Neuronal stem cell (in vitro differentiated cells): ENCODE measurements around the gene SNRPA1.
A peak's percentile ranks its signal among the peaks of the same experiment; 100 is the strongest.

Experiments
- DNase-seq: peaks from one replicate; pipeline ENCODE4 v3.0.0-alpha.2; 2013; ENCODE audit warnings: low spot score
- H2AFZ ChIP-seq: one replicate; pipeline ENCODE4 v1.6.1; 2013; ENCODE audit warnings: mild to moderate bottlenecking, low read length, inconsistent platforms
- H2AK5ac ChIP-seq: 2 replicates; pipeline ENCODE4 v1.6.1; 2013; ENCODE audit warnings: low read depth, mild to moderate bottlenecking, inconsistent platforms, low read length, moderate library complexity, mixed read lengths
- H2BK120ac ChIP-seq: 2 replicates; pipeline ENCODE4 v1.6.1; 2013; ENCODE audit warnings: low read depth, mild to moderate bottlenecking, inconsistent platforms, low read length, moderate library complexity, mixed read lengths
- H2BK12ac ChIP-seq: one replicate; pipeline ENCODE4 v1.6.1; 2013; ENCODE audit warnings: low read length, inconsistent platforms
- H2BK15ac ChIP-seq: 2 replicates; pipeline ENCODE4 v1.6.1; 2013; ENCODE audit warnings: mild to moderate bottlenecking, low read length, inconsistent platforms, mixed read lengths
- H2BK5ac ChIP-seq: one replicate; pipeline ENCODE4 v1.6.1; 2013; ENCODE audit warnings: inconsistent platforms, mild to moderate bottlenecking, low read length, moderate library complexity
- H3K14ac ChIP-seq: one replicate; pipeline ENCODE4 v1.6.1; 2013; ENCODE audit warnings: low read length, inconsistent platforms
- H3K18ac ChIP-seq: 2 replicates; pipeline ENCODE4 v1.6.1; 2013; ENCODE audit warnings: low read length, inconsistent platforms
- H3K23ac ChIP-seq: 2 replicates; pipeline ENCODE4 v1.6.1; 2013; ENCODE audit warnings: low read depth, mild to moderate bottlenecking, mixed read lengths, low read length, inconsistent platforms; ENCODE audit not compliant: poor library complexity
- H3K27ac ChIP-seq: replicated peaks from 3 replicates; pipeline ENCODE4 v1.5.1; 2013; ENCODE audit warnings: low read length, inconsistent platforms
- H3K27me3 ChIP-seq, 3 experiments: 2 replicates each; pipeline ENCODE4 v1.6.1; 2013; ENCODE audit warnings: low read length in 3 of 3, mild to moderate bottlenecking in 2 of 3, inconsistent platforms in 1 of 3, low read depth in 1 of 3, mixed read lengths in 1 of 3, moderate library complexity in 1 of 3; ENCODE audit not compliant: control insufficient read depth in 3 of 3, insufficient read depth in 3 of 3
- H3K36me3 ChIP-seq, 2 donors: replicated peaks in 1 of 2; 2 replicates each; pipeline ENCODE4 v1.6.1; 2013; ENCODE audit warnings: low read length in 2 of 2; ENCODE audit not compliant: control insufficient read depth in 2 of 2, insufficient read depth in 2 of 2
- H3K4ac ChIP-seq: 2 replicates; pipeline ENCODE4 v1.6.1; 2013; ENCODE audit warnings: inconsistent platforms, mild to moderate bottlenecking, low read length, moderate library complexity
- H3K4me1 ChIP-seq, 2 donors: 1 replicate in 1 of 2; 2 replicates in 1 of 2; pipeline ENCODE4 v1.6.1; 2013; ENCODE audit warnings: low read length in 2 of 2, low read depth in 1 of 2; ENCODE audit not compliant: control insufficient read depth in 2 of 2, insufficient read depth in 1 of 2
- H3K4me2 ChIP-seq: one replicate; pipeline ENCODE4 v1.6.1; 2013; ENCODE audit warnings: mild to moderate bottlenecking, low read length, inconsistent platforms; ENCODE audit not compliant: insufficient read depth, poor library complexity, severe bottlenecking
- H3K4me3 ChIP-seq, 2 donors: 2 replicates each; pipeline ENCODE4 v1.5.1; 2013; ENCODE audit warnings: low read length in 2 of 2, mild to moderate bottlenecking in 2 of 2, inconsistent platforms in 1 of 2, moderate library complexity in 1 of 2
- H3K79me1 ChIP-seq: one replicate; pipeline ENCODE4 v1.6.1; 2013; ENCODE audit warnings: low read depth, mild to moderate bottlenecking, inconsistent platforms, low read length, moderate library complexity
- H3K9ac ChIP-seq: one replicate; pipeline ENCODE4 v1.6.1; 2013; ENCODE audit warnings: mild to moderate bottlenecking, low read depth, low read length, inconsistent platforms; ENCODE audit not compliant: poor library complexity
- H3K9me3 ChIP-seq, 2 donors: replicated peaks in 1 of 2; 2 replicates each; pipeline versions ENCODE3 to v1.6.1; 2013; ENCODE audit warnings: low read length in 2 of 2, mild to moderate bottlenecking in 2 of 2, inconsistent platforms in 1 of 2, low read depth in 1 of 2, mixed read lengths in 1 of 2, moderate library complexity in 1 of 2; ENCODE audit not compliant: control insufficient read depth in 2 of 2, insufficient read depth in 1 of 2
- H4K8ac ChIP-seq: one replicate; pipeline ENCODE4 v1.6.1; 2013; ENCODE audit warnings: low read depth, mild to moderate bottlenecking, inconsistent platforms, low read length, moderate library complexity
- H4K91ac ChIP-seq: one replicate; pipeline ENCODE4 v1.6.1; 2013; ENCODE audit warnings: low read length, low read depth, mild to moderate bottlenecking, inconsistent platforms; ENCODE audit not compliant: poor library complexity
- WGBS, 2 donors: extraction: QIAGEN DNeasy Blood & Tissue Kit; methylation state at CpG; one replicate each; pipeline ENCODE4 v1.1.7; 2013; ENCODE audit warnings: missing lambda C conversion rate in 2 of 2, mixed read lengths in 1 of 2; ENCODE audit not compliant: insufficient read length in 2 of 2, insufficient replicate concordance in 1 of 2; ENCODE audit errors: extremely low coverage in 2 of 2; 5-methylcytosine and 5-hydroxymethylcytosine counted together

SNRPA1 gene

DNA sequence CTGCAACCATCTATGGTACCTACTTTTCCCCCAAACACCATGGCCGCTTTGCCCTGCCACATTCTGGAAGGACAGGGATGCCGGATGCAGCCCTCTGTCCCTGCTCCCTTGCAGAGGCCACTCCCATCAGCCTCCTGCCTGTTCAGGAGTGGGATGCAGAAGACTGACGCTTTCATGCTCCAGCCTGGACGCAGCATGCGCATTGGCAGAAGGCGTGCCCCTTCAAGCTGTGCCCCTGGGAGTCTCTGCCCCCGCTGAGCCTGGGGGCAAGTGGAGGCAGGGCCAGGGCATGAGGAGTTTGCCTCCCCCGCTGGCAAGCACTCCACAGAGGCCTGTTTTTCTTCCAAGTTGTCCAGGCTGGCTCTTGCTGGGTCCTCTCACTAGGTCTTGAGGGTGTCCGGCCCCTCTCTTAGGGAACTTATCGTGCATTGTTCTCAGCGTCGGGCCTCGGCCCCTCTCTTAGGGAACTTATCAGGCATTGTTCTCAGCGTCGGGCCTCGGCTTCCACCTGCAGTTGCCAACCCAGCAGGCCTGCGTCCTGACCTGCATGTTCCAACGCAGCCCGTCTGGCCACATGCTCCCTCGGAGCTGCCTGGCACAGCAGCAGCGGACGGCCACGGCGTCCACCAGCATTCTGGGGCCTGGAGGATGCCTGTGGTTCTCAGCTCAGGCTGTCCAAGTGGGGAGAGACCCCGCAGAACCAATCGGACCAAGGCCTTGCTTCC is 14.6 kb upstream of the SNRPA1 start:
- H3K18ac ChIP-seq, result peak overlapping the region; percentile 67
- H3K36me3 ChIP-seq, result no peaks in the 10 kb centered on the region
- DNase-seq, result no peak
- H3K4me3 ChIP-seq, result no peak overlapping the region
- H4K91ac ChIP-seq, result no peak overlapping the region
- H3K27me3 ChIP-seq, result no peaks in the 10 kb centered on the region
- peak overlapping the region; percentile 13 for H2AK5ac ChIP-seq
- H3K27ac ChIP-seq, result no peak overlapping the region
- H3K4me1 ChIP-seq, result peaks cover 4 to 7% of the 10 kb centered on the region in 2 donors
- H3K23ac ChIP-seq, result peak overlapping the region; percentile 33
- peak overlapping the region; percentile 44 for H3K14ac ChIP-seq
- peak overlapping the region; percentile 32 for H2BK5ac ChIP-seq
- H2BK12ac ChIP-seq, result peak overlapping the region; percentile 97
- H3K9ac ChIP-seq, result peak overlapping the region; percentile 67
- H4K8ac ChIP-seq, result no peak overlapping the region
- no peak overlapping the region for H3K4ac ChIP-seq
- WGBS, 2 donors, result no CpG with 5 or more reads among the region's 26 CpGs
- H2BK120ac ChIP-seq, result no peak overlapping the region
- no peaks in the 10 kb centered on the region for H3K79me1 ChIP-seq
- peak overlapping the region; percentile 12 for H2BK15ac ChIP-seq
- no peaks in the 10 kb centered on the region for H3K9me3 ChIP-seq
- no peak overlapping the region for H3K4me2 ChIP-seq
- H2AFZ ChIP-seq, result no peak overlapping the region

GRCh38 chr15:101308604-101309435 is 13.8 kb upstream of the SNRPA1 start:
- peaks cover 4 to 7% of the 10 kb centered on the region in 2 donors for H3K4me1 ChIP-seq

GRCh38 chr15:101307897-101308603 is 13.0 kb upstream of the SNRPA1 start:
- Histone ChIP-seq H3K23ac (peak overlapping the region; percentile 18), H3K27me3 (no peaks in the 10 kb centered on the region), H3K36me3 (no peaks in the 10 kb centered on the region), H2BK120ac (no peak overlapping the region), H3K79me1 (no peaks in the 10 kb centered on the region), H3K9me3 (no peaks in the 10 kb centered on the region), H4K91ac (no peak overlapping the region), H3K14ac (peak overlapping the region; percentile 25), H2BK15ac (no peak overlapping the region), H3K9ac (peak overlapping the region; percentile 70), H2AK5ac (peak overlapping the region; percentile 73), H2AFZ (peak overlapping the region; percentile 7), H3K18ac (peak overlapping the region; percentile 40), H2BK12ac (no peak overlapping the region), H3K4me3 (no peak overlapping the region), H4K8ac (no peak overlapping the region), H3K27ac (no peak overlapping the region), H2BK5ac (no peak overlapping the region), H3K4ac (no peak overlapping the region), H3K4me1 (peaks cover 4 to 7% of the 10 kb centered on the region in 2 donors), H3K4me2 (no peak overlapping the region)
- no peak for DNase-seq
- no CpG with 5 or more reads among the region's 16 CpGs for WGBS, 2 donors

More at GRCh38 chr15:101308604-101309435, 13.8 kb upstream of the SNRPA1 start:
- no CpG with 5 or more reads among the region's 20 CpGs for WGBS, 2 donors
- no peak for DNase-seq
- H4K91ac ChIP-seq, result no peak overlapping the region
- no peak overlapping the region for H3K4ac ChIP-seq
- H3K4me3 ChIP-seq, result no peak overlapping the region
- H4K8ac ChIP-seq, result no peak overlapping the region
- H3K23ac ChIP-seq, result peak overlapping the region; percentile 1
- H3K36me3 ChIP-seq, result no peaks in the 10 kb centered on the region
- H3K27me3 ChIP-seq, result no peaks in the 10 kb centered on the region
- H2BK12ac ChIP-seq, result no peak overlapping the region
- H3K14ac ChIP-seq, result no peak overlapping the region
- no peak overlapping the region for H3K9ac ChIP-seq
- no peak overlapping the region for H2BK15ac ChIP-seq
- no peak overlapping the region for H3K4me2 ChIP-seq
- H3K79me1 ChIP-seq, result no peaks in the 10 kb centered on the region
- H3K18ac ChIP-seq, result no peak overlapping the region
- no peak overlapping the region for H2AK5ac ChIP-seq
- H2BK5ac ChIP-seq, result no peak overlapping the region
- no peak overlapping the region for H2BK120ac ChIP-seq
- no peaks in the 10 kb centered on the region for H3K9me3 ChIP-seq
- H2AFZ ChIP-seq, result peak overlapping the region; percentile 7
- no peak overlapping the region for H3K27ac ChIP-seq
